Heart left ventricle (tissue), 16 donors: ENCODE measurements around the gene SLC37A1. TPM values are rescaled to one million over a fixed set of nuclear protein-coding genes. Genes with fewer than 3 reads are reported as not detected.
"Not testable (repeated sequence)": the region's sequence is repeated elsewhere in the genome, so short reads cannot be mapped to it uniquely, and the experiment has no call there.

Experiments used
- ATAC-seq, 4 donors: fragments of 200-7000 bp; cut with Tn5 transposase; one replicate each; pipeline ENCODE4 v1.9.1; 2020 to 2022; ENCODE audit warnings: moderate library complexity in 4 of 4, mild to moderate bottlenecking in 3 of 4, moderate number of reproducible peaks in 1 of 4
- DNase-seq, 5 donors: peaks; one replicate each; pipeline ENCODE4 v3.0.0-alpha.2; 2020
- H3K27ac ChIP-seq, 12 donors: fragments of 200-600 bp; sonication (generic) in 4 of 12; one replicate each; pipeline versions ENCODE4 v1.5.0 to v1.8.0; 2016 to 2022; ENCODE audit warnings: mild to moderate bottlenecking in 2 of 12
- H3K27me3 ChIP-seq, 9 donors: fragments of 200-600 bp; sonication (generic) in 2 of 9; one replicate each; pipeline versions ENCODE4 v1.5.1 to v1.8.0; 2016 to 2022; ENCODE audit warnings: mild to moderate bottlenecking in 3 of 9
- H3K36me3 ChIP-seq, 9 donors: fragments of 200-600 bp; sonication (generic) in 2 of 9; one replicate each; pipeline versions ENCODE4 v1.5.0 to v1.8.0; 2018 to 2022; ENCODE audit warnings: mild to moderate bottlenecking in 2 of 9
- H3K4me1 ChIP-seq, 12 donors: fragments of 200-600 bp; sonication (generic) in 4 of 12; one replicate each; pipeline versions ENCODE4 v1.5.0 to v1.8.0; 2016 to 2022; ENCODE audit warnings: mild to moderate bottlenecking in 3 of 12
- H3K4me3 ChIP-seq, 12 donors: fragments of 200-600 bp; sonication (generic) in 4 of 12; one replicate each; pipeline versions ENCODE4 v1.5.0 to v1.8.0; 2017 to 2022; ENCODE audit warnings: mild to moderate bottlenecking in 9 of 12, moderate library complexity in 4 of 12
- H3K9me3 ChIP-seq, 12 donors: fragments of 200-600 bp; sonication (generic) in 4 of 12; one replicate each; pipeline versions ENCODE4 v1.5.0 to v1.8.0; 2016 to 2022; ENCODE audit warnings: mild to moderate bottlenecking in 1 of 12
- POLR2A ChIP-seq, 2 donors: fragments of 450-650 bp; IDR thresholded peaks; one replicate each; pipeline ENCODE4 v1.6.1; 2017; ENCODE audit warnings: antibody characterized with exemption in 2 of 2, mild to moderate bottlenecking in 2 of 2, moderate library complexity in 2 of 2
- WGBS, 4 donors: extraction: QIAGEN DNeasy Blood & Tissue Kit in 2 of 4; methylation state at CpG; one replicate each; pipeline versions ENCODE4 v1.1.5 to v1.1.7; 2013 to 2018; 5-methylcytosine and 5-hydroxymethylcytosine counted together
- intact Hi-C, 10 donors: fragments of 100-400 bp; cut with DNase I; formaldehyde crosslinking; loops; one replicate each; pipeline versions ENCODE4 v1.11.1 to v1.14.2; 2022
- polyA plus RNA-seq, 2 donors: library from polyadenylated mRNA; stranded (reverse); fragments of 200-250 nt; gene quantifications; one replicate each; pipeline ENCODE4 v1.2.3, GENCODE V29; 2013
- total RNA-seq, 9 donors: library from RNA; depleted of rRNA in 2 of 9; stranded (reverse); fragments of >200 nt in 2 of 9; fragmentation: NEBNext Ultra II Directional in 3 of 9; extraction: Animal tissue kit (Norgen Biotek cat#: 25700) in 3 of 9; gene quantifications; one replicate each; pipeline versions ENCODE4 v1.1.0 to v1.2.4, GENCODE V29; 2016 to 2023
- TF ChIP-seq, protein P1 (sequence below), 12 donors: fragments of 200-600 bp; sonication (generic) in 4 of 12; IDR thresholded peaks; one replicate each; pipeline versions ENCODE4 v1.5.0 to v1.8.0; 2018 to 2022; ENCODE audit warnings: antibody characterized with exemption in 12 of 12, mild to moderate bottlenecking in 5 of 12
- donor health status: ischemic (EF 13 %, LVEDD 7.1; RV severe dilation, severe dysfunction).
- donor health status: healthy with polysubstance abuse.
- donor health status: DM: no; HTN: yes; CAD: no.
- donor health status: DM: no; HTN: no; CAD: no.
- donor health status: ischemic (EF 25% LVEDD 6.9; RV normal size, moderate dysfunction).
- donor health status: ischemic (EF 25% LVEDD 5.7; RV mildly dilated, moderate dysfunction).
- donor health status: healthy.
- donor health status: DM: yes; HTN: yes; CAD: no.
- donor health status: ischemic (EF 35%, LVEDD 5.7; RV mildly dilated, moderate dysfunction).
- donor health status: nonischemic (EF 11% LVEDD 7.7; RV severe dilation, severe dysfunction).
- donor health status: DM: yes; HTN: yes; CAD: no.
- donor health status: PGD.
- donor health status: ischemic (EF 29% LVEDD 5.4; RV normal size, mild dysfunction).
- donor health status: nonischemic (EF 23%, LVEDD 6.1; RV moderate dilation, normal function).

The SLC37A1 gene
- total and polyA plus RNA-seq, 11 donors, result 2.2 to 13.0 (median 3.8) TPM

DNA sequence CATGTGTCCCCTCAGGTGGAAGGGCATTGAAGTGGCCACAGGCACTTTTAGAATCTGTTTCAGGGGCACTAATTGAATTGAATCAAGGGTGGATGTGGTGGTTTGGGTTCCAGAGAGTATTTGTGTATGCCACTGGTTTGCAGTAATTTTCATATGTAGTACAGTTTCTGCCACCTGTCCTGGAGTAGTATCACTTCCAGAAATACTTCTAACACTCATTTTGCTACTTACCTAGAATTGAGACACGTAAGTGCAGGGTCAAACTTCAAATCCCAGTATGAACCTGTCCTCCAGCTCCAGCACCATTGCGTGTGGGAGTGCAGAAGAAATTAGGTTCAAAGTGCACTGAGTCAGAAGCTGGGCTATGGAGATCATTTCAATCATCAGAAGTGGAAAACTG lies 44.4 kb upstream of the SLC37A1 start:
- ATAC-seq (no peak), DNase-seq (no peak)
- H3K36me3 ChIP-seq, result no peaks in the 10 kb centered on the region
- WGBS, 4 donors, result 88 to 95% (median 88%) methylated on average over 2 of the region's 2 CpGs
- TF ChIP-seq, protein P1, sequence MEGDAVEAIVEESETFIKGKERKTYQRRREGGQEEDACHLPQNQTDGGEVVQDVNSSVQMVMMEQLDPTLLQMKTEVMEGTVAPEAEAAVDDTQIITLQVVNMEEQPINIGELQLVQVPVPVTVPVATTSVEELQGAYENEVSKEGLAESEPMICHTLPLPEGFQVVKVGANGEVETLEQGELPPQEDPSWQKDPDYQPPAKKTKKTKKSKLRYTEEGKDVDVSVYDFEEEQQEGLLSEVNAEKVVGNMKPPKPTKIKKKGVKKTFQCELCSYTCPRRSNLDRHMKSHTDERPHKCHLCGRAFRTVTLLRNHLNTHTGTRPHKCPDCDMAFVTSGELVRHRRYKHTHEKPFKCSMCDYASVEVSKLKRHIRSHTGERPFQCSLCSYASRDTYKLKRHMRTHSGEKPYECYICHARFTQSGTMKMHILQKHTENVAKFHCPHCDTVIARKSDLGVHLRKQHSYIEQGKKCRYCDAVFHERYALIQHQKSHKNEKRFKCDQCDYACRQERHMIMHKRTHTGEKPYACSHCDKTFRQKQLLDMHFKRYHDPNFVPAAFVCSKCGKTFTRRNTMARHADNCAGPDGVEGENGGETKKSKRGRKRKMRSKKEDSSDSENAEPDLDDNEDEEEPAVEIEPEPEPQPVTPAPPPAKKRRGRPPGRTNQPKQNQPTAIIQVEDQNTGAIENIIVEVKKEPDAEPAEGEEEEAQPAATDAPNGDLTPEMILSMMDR (IDR thresholded peaks at IDR 0.05), result no peak
- TF ChIP-seq POLR2A (IDR thresholded peaks at IDR 0.05), result no peak
- intact Hi-C loops, result no loop called here
- H3K9me3 ChIP-seq, result no peaks in the 10 kb centered on the region
- no peak overlapping the region for H3K4me3 ChIP-seq
- H3K27ac ChIP-seq, result no peak overlapping the region
- H3K4me1 ChIP-seq, result peaks cover 0 to 21% (median 0%) of the 10 kb centered on the region in 12 donors
- no peaks in the 10 kb centered on the region for H3K27me3 ChIP-seq

DNA sequence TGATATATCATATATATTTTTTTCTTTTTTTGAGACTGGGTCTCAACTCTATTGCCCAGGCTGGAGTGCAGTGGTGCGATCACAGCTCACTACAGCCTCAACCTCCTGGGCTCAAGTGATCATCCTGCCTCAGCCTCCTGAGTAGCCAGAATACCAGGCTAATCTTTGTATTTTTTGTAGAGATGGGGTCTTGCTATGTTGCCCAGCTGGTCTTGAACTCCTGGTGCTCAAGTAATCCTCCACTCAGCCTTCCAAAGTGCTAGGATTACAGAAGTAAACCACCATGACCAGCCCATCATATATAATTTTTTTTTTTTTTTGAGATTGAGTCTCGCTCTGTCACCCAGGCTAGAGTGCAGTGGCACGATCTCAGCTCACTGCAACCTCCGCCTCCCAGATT lies 43.9 kb upstream of the SLC37A1 start:
- intact Hi-C loops, DNase-seq: not testable (repeated sequence)

DNA sequence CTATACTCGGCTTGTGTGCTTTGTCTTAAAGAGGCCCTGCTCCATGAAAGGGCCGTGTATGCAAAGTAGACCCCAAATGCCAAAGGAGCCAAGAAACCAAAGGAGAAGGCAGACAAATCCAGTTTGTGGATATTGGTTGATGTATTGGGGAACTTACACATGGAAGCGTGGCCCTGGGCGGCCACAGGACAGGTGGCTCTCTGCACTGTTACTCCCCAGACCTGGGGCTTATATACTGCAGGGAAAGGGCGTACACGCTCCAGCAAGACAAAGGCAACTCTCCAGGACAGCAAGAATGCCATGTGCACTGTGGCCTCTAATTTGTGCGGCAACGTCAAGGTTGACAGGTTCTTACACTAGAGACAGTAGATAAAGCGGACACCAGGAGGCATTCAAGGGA lies 42.4 kb upstream of the SLC37A1 start:
- Histone ChIP-seq H3K4me3 (no peak overlapping the region), H3K27ac (no peak overlapping the region), H3K27me3 (no peaks in the 10 kb centered on the region), H3K4me1 (peaks cover 0 to 10% (median 0%) of the 10 kb centered on the region in 12 donors), H3K9me3 (no peaks in the 10 kb centered on the region), H3K36me3 (no peaks in the 10 kb centered on the region)
- TF ChIP-seq, protein P1 (IDR thresholded peaks at IDR 0.05), result no peak
- no peak for TF ChIP-seq POLR2A (IDR thresholded peaks at IDR 0.05)
- DNase-seq (no peak), ATAC-seq (no peak)
- intact Hi-C loops, result no loop called here
- WGBS, 4 donors, result 88 to 92% (median 90%) methylated on average over 9 of the region's 9 CpGs

More for the DNA sequence above, 43.9 kb upstream of the SLC37A1 start:
- not testable (repeated sequence) for H3K27ac ChIP-seq, H3K36me3 ChIP-seq, H3K9me3 ChIP-seq, H3K27me3 ChIP-seq, ATAC-seq, H3K4me3 ChIP-seq
- 92 to 97% (median 95%) methylated on average over 4 of the region's 4 CpGs for WGBS, 4 donors
- peaks cover 0 to 17% (median 0%) of the 10 kb centered on the region in 12 donors for H3K4me1 ChIP-seq

DNA sequence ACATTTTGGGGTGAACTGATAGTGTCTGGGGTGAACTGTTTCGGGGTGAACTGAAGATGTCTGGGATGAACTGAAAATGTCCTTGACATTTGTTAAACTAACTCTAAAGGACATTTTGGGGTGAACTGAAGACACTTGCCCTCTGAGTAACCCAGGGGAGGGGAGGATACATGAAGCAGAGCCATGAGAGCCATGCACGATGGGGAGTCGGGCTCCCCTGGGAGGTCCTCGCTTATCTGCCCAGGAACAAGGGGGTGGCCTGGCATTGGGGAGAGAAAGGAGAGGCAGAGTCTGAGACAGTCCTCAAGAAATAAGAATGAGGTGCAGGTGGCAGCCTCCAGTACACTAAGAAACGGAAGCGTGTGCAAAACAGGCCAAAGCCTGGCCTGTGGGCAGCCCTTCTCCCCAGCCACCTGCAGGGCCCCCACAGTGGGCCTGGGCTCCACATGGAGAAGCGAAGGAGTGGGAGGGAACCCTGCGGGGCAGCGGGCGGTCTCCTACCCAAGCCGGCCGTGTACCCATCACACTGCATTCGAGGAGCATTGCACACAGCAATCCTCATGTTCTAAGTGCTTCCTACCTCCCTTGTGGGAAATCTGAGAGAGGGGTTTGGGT lies 41.8 kb upstream of the SLC37A1 start:
- intact Hi-C loops, result no loop called here
- TF ChIP-seq, protein P1 (IDR thresholded peaks at IDR 0.05), result no peak

DNA sequence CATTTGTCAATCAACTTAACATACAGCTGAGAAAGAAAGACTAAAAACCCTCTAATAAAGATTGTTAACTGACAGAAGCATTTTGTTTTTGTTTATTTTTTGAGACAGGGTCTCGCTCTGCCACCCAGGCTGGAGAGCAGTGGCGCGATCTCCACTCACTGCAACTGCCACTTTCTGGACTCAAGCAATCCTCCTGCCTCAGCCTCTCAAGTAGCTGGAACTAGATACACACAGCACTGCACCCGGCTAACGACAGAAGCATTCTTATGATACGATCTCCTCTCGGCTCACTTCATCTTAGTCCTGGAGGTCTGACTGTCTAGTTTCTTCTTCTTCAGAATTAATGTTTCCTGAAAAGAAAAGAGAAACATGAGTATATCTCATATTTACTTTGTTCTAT lies 41.1 kb upstream of the SLC37A1 start:
- Histone ChIP-seq H3K27me3 (no peaks in the 10 kb centered on the region), H3K4me1 (peaks cover 0 to 3% (median 0%) of the 10 kb centered on the region in 12 donors), H3K9me3 (no peaks in the 10 kb centered on the region), H3K4me3 (no peak overlapping the region), H3K27ac (no peak overlapping the region), H3K36me3 (no peaks in the 10 kb centered on the region)
- intact Hi-C loops, result no loop called here
- ATAC-seq (no peak), DNase-seq (no peak)
- no peak for TF ChIP-seq POLR2A (IDR thresholded peaks at IDR 0.05)
- TF ChIP-seq, protein P1 (IDR thresholded peaks at IDR 0.05), result no peak
- 75 to 93% (median 86%) methylated on average over 7 of the region's 7 CpGs for WGBS, 4 donors

More for the DNA sequence above, 41.8 kb upstream of the SLC37A1 start:
- H3K4me1 ChIP-seq, result peaks cover 0 to 9% (median 0%) of the 10 kb centered on the region in 12 donors
- H3K27ac ChIP-seq, result no peak overlapping the region
- no peak for ATAC-seq
- DNase-seq, result no peak
- no peaks in the 10 kb centered on the region for H3K9me3 ChIP-seq
- no peak overlapping the region for H3K4me3 ChIP-seq
- no peaks in the 10 kb centered on the region for H3K27me3 ChIP-seq
- 87 to 92% (median 89%) methylated on average over 13 of the region's 13 CpGs for WGBS, 4 donors
- H3K36me3 ChIP-seq, result no peaks in the 10 kb centered on the region
